Vagina (tissue), 2 donors: ENCODE measurements around the gene PXN.

Experiments used
- POLR2A ChIP-seq, 2 donors: fragments of 450-650 bp; IDR thresholded peaks; one replicate each; pipeline ENCODE4 v1.6.1; 2017; ENCODE audit warnings: antibody characterized with exemption in 2 of 2, mild to moderate bottlenecking in 2 of 2, moderate library complexity in 2 of 2
- POLR2AphosphoS5 ChIP-seq, 2 donors: sonication (generic); formaldehyde crosslinking; IDR thresholded peaks; one replicate each; pipeline ENCODE4 v1.9.0; 2017; ENCODE audit warnings: antibody characterized with exemption in 2 of 2, mild to moderate bottlenecking in 2 of 2, low read depth in 1 of 2; ENCODE audit not compliant: insufficient read depth in 1 of 2

DNA sequence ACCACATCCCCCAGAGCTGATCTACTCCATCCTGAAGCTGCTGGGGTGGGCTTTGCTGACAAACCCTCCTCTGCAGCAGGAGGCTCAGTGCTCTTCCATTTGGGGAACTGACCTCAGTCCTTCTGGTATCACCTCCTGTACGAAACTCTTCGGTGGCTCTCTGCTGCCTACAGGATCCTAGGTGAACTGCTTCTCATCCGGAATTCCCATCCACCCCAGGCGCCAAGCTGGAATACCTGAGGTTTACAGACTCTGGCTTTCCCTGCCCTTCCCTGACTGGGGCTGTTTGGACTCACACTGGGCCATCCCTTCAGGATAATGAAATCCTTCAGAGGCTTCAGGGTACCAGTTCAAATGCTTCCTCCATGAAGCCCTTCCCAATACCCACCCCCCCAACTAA, 97.2 kb downstream of the PXN start:
- no peak for TF ChIP-seq POLR2AphosphoS5 (IDR thresholded peaks at IDR 0.05; ENCODE audit: insufficient read depth in 1 of 2, low read depth in 1 of 2)
- no peak for TF ChIP-seq POLR2A (IDR thresholded peaks at IDR 0.05)
